ENCODE data around the gene SMAD4. TPM values are rescaled to one million over a fixed set of nuclear protein-coding genes. Genes with fewer than 3 reads are reported as not detected.

Gene SMAD4
- polyA plus RNA-seq, 2 of the 4 experiments (the other 2 are of a cell fraction), result 52.1 to 107 TPM

GRCh38 chr18:51028201-51028805, 1.7 kb upstream of the SMAD4 start:
- DNase-seq (ENCODE audit: low read depth in 1 of 2, low spot score in 1 of 2) (peak in 1 of 2 experiments; percentile 24), FAIRE-seq (no peak), ATAC-seq (no peak)
- H3K4me1 ChIP-seq, result peaks cover 13% of the 10 kb centered on the region; the same call in 1 of the 3 replicates
- H3K4me3 ChIP-seq, result no peak overlapping the region
- no peak overlapping the region for H3K27ac ChIP-seq
- 85% methylated on average over 4 of the region's 4 CpGs for WGBS (ENCODE audit: missing lambda C conversion rate)
- H3K9me3 ChIP-seq, result no peaks in the 10 kb centered on the region
- ChIA-PET POLR2A (interaction anchor here (2.6 kb wide), 1 partner anchor 150 kb away, joined by 11 read pairs; the partner anchor contains the start of gene ME2), CTCF (interaction anchor here (1.1 to 1.5 kb wide), 3 partner anchors 12 to 209 kb away, joined by 3 to 4 read pairs (median 3); no protein-coding TSS in a partner anchor)
- TF ChIP-seq KDM1A (IDR thresholded peaks at IDR 0.05; ENCODE audit: low read depth) (no peak), CHD2 (IDR thresholded peaks at IDR 0.05; ENCODE audit: low read length, partially characterized antibody) (no peak), FOXS1 (CRISPR knock-in tag; IDR thresholded peaks at IDR 0.05) (no peak), EHMT2 (IDR thresholded peaks at IDR 0.05; ENCODE audit: low read depth) (no peak), EHF (CRISPR knock-in tag; IDR thresholded peaks at IDR 0.05) (no peak), KDM5A (IDR thresholded peaks at IDR 0.05) (no peak)
- H3K4me2 ChIP-seq, result peak overlapping the region; percentile 71; the same call in 2 of the 3 replicates

GRCh38 chr18:51029378-51029693, 677 bp upstream of the SMAD4 start:
- Histone ChIP-seq H3K4me1 (peaks cover 13% of the 10 kb centered on the region; the same call in 1 of the 3 replicates), H3K4me2 (peak overlapping the region; percentile 71), H3K4me3 (peak overlapping the region; percentile 96), H3K27ac (peak overlapping the region; percentile 99), H3K9me3 (no peaks in the 10 kb centered on the region)
- ATAC-seq, result peak; percentile 66 to 67; a peak in 5 of 6 replicates
- CTCF ChIA-PET, result interaction anchor here (1.5 to 1.7 kb wide), 2 partner anchors 209 to 210 kb away, joined by 3 to 4 read pairs; no protein-coding TSS in a partner anchor
- TF ChIP-seq SMC3 (IDR thresholded peaks at IDR 0.05), result no peak
- no peak for TF ChIP-seq FOSL2 (IDR thresholded peaks at IDR 0.05)
- TF ChIP-seq FOSL2 (CRISPR knock-in tag; IDR thresholded peaks at IDR 0.05), result no peak
- no peak for TF ChIP-seq NFE2L2 (conservative IDR thresholded peaks at IDR 0.05; ENCODE audit: low read length)
- TF ChIP-seq NPAS2 (CRISPR knock-in tag; IDR thresholded peaks at IDR 0.05; ENCODE audit: borderline replicate concordance), result no peak
- TF ChIP-seq, protein P1, sequence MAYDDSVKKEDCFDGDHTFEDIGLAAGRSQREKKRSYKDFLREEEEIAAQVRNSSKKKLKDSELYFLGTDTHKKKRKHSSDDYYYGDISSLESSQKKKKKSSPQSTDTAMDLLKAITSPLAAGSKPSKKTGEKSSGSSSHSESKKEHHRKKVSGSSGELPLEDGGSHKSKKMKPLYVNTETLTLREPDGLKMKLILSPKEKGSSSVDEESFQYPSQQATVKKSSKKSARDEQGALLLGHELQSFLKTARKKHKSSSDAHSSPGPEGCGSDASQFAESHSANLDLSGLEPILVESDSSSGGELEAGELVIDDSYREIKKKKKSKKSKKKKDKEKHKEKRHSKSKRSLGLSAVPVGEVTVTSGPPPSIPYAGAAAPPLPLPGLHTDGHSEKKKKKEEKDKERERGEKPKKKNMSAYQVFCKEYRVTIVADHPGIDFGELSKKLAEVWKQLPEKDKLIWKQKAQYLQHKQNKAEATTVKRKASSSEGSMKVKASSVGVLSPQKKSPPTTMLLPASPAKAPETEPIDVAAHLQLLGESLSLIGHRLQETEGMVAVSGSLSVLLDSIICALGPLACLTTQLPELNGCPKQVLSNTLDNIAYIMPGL (CRISPR knock-in tag; IDR thresholded peaks at IDR 0.05; ENCODE audit: borderline replicate concordance), result no peak
- TF ChIP-seq, protein P2, sequence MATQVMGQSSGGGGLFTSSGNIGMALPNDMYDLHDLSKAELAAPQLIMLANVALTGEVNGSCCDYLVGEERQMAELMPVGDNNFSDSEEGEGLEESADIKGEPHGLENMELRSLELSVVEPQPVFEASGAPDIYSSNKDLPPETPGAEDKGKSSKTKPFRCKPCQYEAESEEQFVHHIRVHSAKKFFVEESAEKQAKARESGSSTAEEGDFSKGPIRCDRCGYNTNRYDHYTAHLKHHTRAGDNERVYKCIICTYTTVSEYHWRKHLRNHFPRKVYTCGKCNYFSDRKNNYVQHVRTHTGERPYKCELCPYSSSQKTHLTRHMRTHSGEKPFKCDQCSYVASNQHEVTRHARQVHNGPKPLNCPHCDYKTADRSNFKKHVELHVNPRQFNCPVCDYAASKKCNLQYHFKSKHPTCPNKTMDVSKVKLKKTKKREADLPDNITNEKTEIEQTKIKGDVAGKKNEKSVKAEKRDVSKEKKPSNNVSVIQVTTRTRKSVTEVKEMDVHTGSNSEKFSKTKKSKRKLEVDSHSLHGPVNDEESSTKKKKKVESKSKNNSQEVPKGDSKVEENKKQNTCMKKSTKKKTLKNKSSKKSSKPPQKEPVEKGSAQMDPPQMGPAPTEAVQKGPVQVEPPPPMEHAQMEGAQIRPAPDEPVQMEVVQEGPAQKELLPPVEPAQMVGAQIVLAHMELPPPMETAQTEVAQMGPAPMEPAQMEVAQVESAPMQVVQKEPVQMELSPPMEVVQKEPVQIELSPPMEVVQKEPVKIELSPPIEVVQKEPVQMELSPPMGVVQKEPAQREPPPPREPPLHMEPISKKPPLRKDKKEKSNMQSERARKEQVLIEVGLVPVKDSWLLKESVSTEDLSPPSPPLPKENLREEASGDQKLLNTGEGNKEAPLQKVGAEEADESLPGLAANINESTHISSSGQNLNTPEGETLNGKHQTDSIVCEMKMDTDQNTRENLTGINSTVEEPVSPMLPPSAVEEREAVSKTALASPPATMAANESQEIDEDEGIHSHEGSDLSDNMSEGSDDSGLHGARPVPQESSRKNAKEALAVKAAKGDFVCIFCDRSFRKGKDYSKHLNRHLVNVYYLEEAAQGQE (IDR thresholded peaks at IDR 0.05), result no peak
- TF ChIP-seq, protein P3, sequence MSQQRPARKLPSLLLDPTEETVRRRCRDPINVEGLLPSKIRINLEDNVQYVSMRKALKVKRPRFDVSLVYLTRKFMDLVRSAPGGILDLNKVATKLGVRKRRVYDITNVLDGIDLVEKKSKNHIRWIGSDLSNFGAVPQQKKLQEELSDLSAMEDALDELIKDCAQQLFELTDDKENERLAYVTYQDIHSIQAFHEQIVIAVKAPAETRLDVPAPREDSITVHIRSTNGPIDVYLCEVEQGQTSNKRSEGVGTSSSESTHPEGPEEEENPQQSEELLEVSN (IDR thresholded peaks at IDR 0.05; ENCODE audit: borderline replicate concordance, low read depth), result no peak
- no peak for TF ChIP-seq EHF (CRISPR knock-in tag; IDR thresholded peaks at IDR 0.05)
- no peak for TF ChIP-seq CHD2 (IDR thresholded peaks at IDR 0.05; ENCODE audit: low read length, partially characterized antibody)
- TF ChIP-seq, protein P4, sequence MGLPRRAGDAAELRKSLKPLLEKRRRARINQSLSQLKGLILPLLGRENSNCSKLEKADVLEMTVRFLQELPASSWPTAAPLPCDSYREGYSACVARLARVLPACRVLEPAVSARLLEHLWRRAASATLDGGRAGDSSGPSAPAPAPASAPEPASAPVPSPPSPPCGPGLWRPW (IDR thresholded peaks at IDR 0.05), result no peak
- no peak for TF ChIP-seq HOXA7 (CRISPR knock-in tag; IDR thresholded peaks at IDR 0.05)
- no peak for TF ChIP-seq RNF2 (IDR thresholded peaks at IDR 0.05; ENCODE audit: borderline replicate concordance, low read depth)
- TF ChIP-seq CTCF (IDR thresholded peaks at IDR 0.05), result no peak
- no peak for TF ChIP-seq POLR2A (IDR thresholded peaks at IDR 0.05; ENCODE audit: low read length)
- no peak for TF ChIP-seq POLR2AphosphoS2 (conservative IDR thresholded peaks at IDR 0.05; ENCODE audit: low read length)
- no peak for TF ChIP-seq ZSCAN20 (CRISPR knock-in tag; IDR thresholded peaks at IDR 0.05)
- POLR2A ChIA-PET, result interaction anchor here (1.0 to 2.6 kb wide), 7 partner anchors 20 to 182 kb away, joined by 3 to 17 read pairs (median 6); partner anchors contain the start of genes ELAC1, ME2 and MEX3C
- no peak for FAIRE-seq
- WGBS (ENCODE audit: missing lambda C conversion rate), result 12% methylated on average over 10 of the region's 10 CpGs
- DNase-seq (ENCODE audit: low read depth in 1 of 2, low spot score in 1 of 2), result no peak
